Measurements from ENCODE around the gene SNORC. TPM values are rescaled to one million over a fixed set of nuclear protein-coding genes. Genes with fewer than 3 reads are reported as not detected.

Gene SNORC
- total and polyA plus RNA-seq, 10 donors = 0.68 to 5.1 (median 1.3) TPM

- intact Hi-C loops (cut with DNase I; ENCODE audit: low total_unique reads) = no loop called here
- Histone ChIP-seq H3K36me3 (no peaks in the 10 kb centered on the region), H3K4me1 (peaks cover 0 to 23% (median 17%) of the 10 kb centered on the region in 6 donors), H3K27ac (no peak overlapping the region), H3K27me3 (replicated peaks in 1 of 7) (peaks cover 0 to 40% (median 21%) of the 10 kb centered on the region in 7 donors), H3K4me3 (no peak overlapping the region), H3K9me3 (no peaks in the 10 kb centered on the region)
- TF ChIP-seq POLR2A (IDR thresholded peaks at IDR 0.05) (no peak), POLR2AphosphoS5 (IDR thresholded peaks at IDR 0.05) (no peak), CTCF (IDR thresholded peaks at IDR 0.05 in 8 of 11, conservative IDR thresholded peaks at IDR 0.05 in 3 of 11) (no peak)
- DNase-seq = peak; percentile 34
- 87 to 96% (median 90%) methylated on average over 11 to 21 of the region's 21 CpGs for WGBS, 5 donors
These were observed 9.8 kb downstream of the SNORC start for GRCh38 chr2:232879618-232880494.

- H3K9me3 ChIP-seq = no peaks in the 10 kb centered on the region
- no peak overlapping the region for H3K4me3 ChIP-seq
- H3K27me3 ChIP-seq (replicated peaks in 1 of 7) = peaks cover 0 to 34% (median 15%) of the 10 kb centered on the region in 7 donors
- peaks cover 0 to 15% (median 12%) of the 10 kb centered on the region in 6 donors for H3K4me1 ChIP-seq
- H3K36me3 ChIP-seq = no peaks in the 10 kb centered on the region
- no peak overlapping the region for H3K27ac ChIP-seq
- WGBS, 5 donors = 65 to 80% (median 73%) methylated on average over 13 to 17 of the region's 17 CpGs
- TF ChIP-seq CTCF (IDR thresholded peaks at IDR 0.05 in 8 of 11, conservative IDR thresholded peaks at IDR 0.05 in 3 of 11) = no peak
- TF ChIP-seq POLR2A (IDR thresholded peaks at IDR 0.05) = no peak
- no peak for TF ChIP-seq POLR2AphosphoS5 (IDR thresholded peaks at IDR 0.05)
- intact Hi-C loops (cut with DNase I; ENCODE audit: low total_unique reads) = no loop called here
- peak; percentile 68 for DNase-seq
These were observed 10.8 kb downstream of the SNORC start for GRCh38 chr2:232880764-232881351.

GRCh38 chr2:232882085-232882484 lies 12.0 kb downstream of the SNORC start:
- WGBS, 5 donors = 92 to 96% (median 93%) methylated on average over 8 to 17 of the region's 17 CpGs
- Histone ChIP-seq H3K4me1 (peaks cover 0 to 3% (median under 1%) of the 10 kb centered on the region in 6 donors), H3K36me3 (no peaks in the 10 kb centered on the region), H3K4me3 (no peak overlapping the region), H3K9me3 (no peaks in the 10 kb centered on the region), H3K27ac (no peak overlapping the region), H3K27me3 (replicated peaks in 1 of 7) (peaks cover 0 to 26% (median 2%) of the 10 kb centered on the region in 7 donors)
- TF ChIP-seq CTCF (IDR thresholded peaks at IDR 0.05 in 8 of 11, conservative IDR thresholded peaks at IDR 0.05 in 3 of 11) (no peak), POLR2AphosphoS5 (IDR thresholded peaks at IDR 0.05) (no peak), POLR2A (IDR thresholded peaks at IDR 0.05) (no peak)
- peak; percentile 58 for DNase-seq
- intact Hi-C loops (cut with DNase I; ENCODE audit: low total_unique reads) = no loop called here
